ENCODE results near the gene CDC42BPA.

DNA sequence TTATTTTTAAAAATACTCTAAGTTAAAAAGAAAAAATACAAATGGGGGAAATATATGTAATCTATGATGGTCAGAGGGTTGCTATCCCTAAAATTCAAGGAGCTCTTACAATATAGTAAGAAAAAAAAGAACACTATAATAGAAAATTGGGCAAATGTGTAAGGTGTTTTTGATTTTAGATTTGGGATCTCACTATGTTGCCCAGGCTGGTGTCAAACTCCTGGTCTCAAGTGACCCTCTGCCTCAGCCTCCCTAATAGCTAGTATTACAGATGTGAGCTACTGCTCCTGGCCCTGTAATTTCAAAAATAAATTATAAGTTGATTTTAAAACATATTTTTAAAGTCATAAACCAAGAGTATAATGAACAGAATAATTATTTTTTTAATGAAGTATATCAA is 45.9 kb downstream of the CDC42BPA start:
- TF ChIP-seq, protein P1, sequence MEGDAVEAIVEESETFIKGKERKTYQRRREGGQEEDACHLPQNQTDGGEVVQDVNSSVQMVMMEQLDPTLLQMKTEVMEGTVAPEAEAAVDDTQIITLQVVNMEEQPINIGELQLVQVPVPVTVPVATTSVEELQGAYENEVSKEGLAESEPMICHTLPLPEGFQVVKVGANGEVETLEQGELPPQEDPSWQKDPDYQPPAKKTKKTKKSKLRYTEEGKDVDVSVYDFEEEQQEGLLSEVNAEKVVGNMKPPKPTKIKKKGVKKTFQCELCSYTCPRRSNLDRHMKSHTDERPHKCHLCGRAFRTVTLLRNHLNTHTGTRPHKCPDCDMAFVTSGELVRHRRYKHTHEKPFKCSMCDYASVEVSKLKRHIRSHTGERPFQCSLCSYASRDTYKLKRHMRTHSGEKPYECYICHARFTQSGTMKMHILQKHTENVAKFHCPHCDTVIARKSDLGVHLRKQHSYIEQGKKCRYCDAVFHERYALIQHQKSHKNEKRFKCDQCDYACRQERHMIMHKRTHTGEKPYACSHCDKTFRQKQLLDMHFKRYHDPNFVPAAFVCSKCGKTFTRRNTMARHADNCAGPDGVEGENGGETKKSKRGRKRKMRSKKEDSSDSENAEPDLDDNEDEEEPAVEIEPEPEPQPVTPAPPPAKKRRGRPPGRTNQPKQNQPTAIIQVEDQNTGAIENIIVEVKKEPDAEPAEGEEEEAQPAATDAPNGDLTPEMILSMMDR (conservative IDR thresholded peaks at IDR 0.05 in 1 of 2, IDR thresholded peaks at IDR 0.05 in 1 of 2; ENCODE audit: low read depth in 1 of 2, low read length in 2 of 2): no peak
- no peak for TF ChIP-seq EZH2 (IDR thresholded peaks at IDR 0.05; ENCODE audit: low read length, missing control alignments)
